Prostate gland (tissue), 2 donors: Measurements from ENCODE around the gene HLA-DRA. TPM values are rescaled to one million over a fixed set of nuclear protein-coding genes. Genes with fewer than 3 reads are reported as not detected.

ENCODE experiments used
- DNase-seq: peaks from one replicate; pipeline ENCODE4 v3.0.0-alpha.2; 2019; ENCODE audit warnings: low spot score
- H3K27ac ChIP-seq, 2 donors: fragments of 200-600 bp; sonication (generic); 2 replicates each; pipeline ENCODE4 v1.5.1; 2017 to 2019
- H3K27me3 ChIP-seq: fragments of 200-600 bp; sonication (generic); replicated peaks from 2 replicates; pipeline ENCODE4 v1.5.1; 2019; ENCODE audit not compliant: insufficient read depth
- H3K36me3 ChIP-seq, 2 donors: fragments of 200-600 bp; sonication (generic); 1 replicate in 1 of 2; 2 replicates in 1 of 2; pipeline versions ENCODE4 v1.5.1 to v1.8.1; 2017 to 2019
- H3K4me1 ChIP-seq: fragments of 200-600 bp; sonication (generic); replicated peaks from 2 replicates; pipeline ENCODE4 v1.5.1; 2019
- H3K4me3 ChIP-seq, 2 donors: fragments of 200-600 bp; sonication (generic); 2 replicates each; pipeline ENCODE4 v1.5.1; 2017 to 2019
- H3K9me3 ChIP-seq: fragments of 200-600 bp; sonication (generic); 2 replicates; pipeline ENCODE4 v1.5.1; 2017
- POLR2A ChIP-seq: fragments of 450-650 bp; IDR thresholded peaks from one replicate; pipeline ENCODE4 v1.6.1; 2016; ENCODE audit warnings: antibody characterized with exemption, mild to moderate bottlenecking
- POLR2AphosphoS5 ChIP-seq: sonication (generic); formaldehyde crosslinking; IDR thresholded peaks from one replicate; pipeline ENCODE4 v1.6.1; 2017; ENCODE audit warnings: antibody characterized with exemption
- WGBS: methylation state at CpG from one replicate; pipeline ENCODE4 v1.1.5; 2018; 5-methylcytosine and 5-hydroxymethylcytosine counted together
- intact Hi-C: fragments of 100-400 bp; cut with DNase I; formaldehyde crosslinking; loops from one replicate; pipeline ENCODE4 v1.14.2; 2022
- total RNA-seq, 2 donors: library from RNA; depleted of rRNA; stranded (reverse); fragments of >200 nt; gene quantifications; one replicate each; pipeline ENCODE4 v1.1.0, GENCODE V29; 2016
- TF ChIP-seq, protein P1 (sequence below), 4 experiments: fragments of 200-600 bp in 2 of 4; fragments of 450-650 bp in 2 of 4; sonication (generic) in 2 of 4; IDR thresholded peaks; 1 replicate in 3 of 4; 2 replicates in 1 of 4; pipeline ENCODE4 v1.5.1; 2016 to 2019; ENCODE audit warnings: antibody characterized with exemption in 4 of 4, mild to moderate bottlenecking in 2 of 4, moderate library complexity in 2 of 4

The HLA-DRA gene
- total RNA-seq, 2 donors from 2014 or later = 116 to 145 TPM

DNA sequence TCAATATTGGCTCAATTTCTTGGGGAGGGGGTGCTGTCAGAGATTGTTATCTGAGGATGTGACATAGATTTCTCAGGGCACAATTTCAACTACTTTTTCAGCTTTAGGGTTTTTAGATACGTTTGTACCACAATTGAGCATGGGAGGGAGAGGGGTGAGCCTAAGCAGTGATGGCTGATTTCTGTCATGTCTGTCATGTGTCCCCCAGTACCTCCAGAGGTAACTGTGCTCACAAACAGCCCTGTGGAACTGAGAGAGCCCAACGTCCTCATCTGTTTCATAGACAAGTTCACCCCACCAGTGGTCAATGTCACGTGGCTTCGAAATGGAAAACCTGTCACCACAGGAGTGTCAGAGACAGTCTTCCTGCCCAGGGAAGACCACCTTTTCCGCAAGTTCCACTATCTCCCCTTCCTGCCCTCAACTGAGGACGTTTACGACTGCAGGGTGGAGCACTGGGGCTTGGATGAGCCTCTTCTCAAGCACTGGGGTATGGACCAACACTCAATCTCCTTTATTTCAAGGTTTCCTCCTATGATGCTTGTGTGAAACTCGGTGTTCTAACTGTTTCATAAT, 3.4 kb downstream of the HLA-DRA start:
- Histone ChIP-seq H3K4me3 (no peak overlapping the region), H3K27me3 (no peaks in the 10 kb centered on the region), H3K36me3 (no peaks in the 10 kb centered on the region), H3K9me3 (no peaks in the 10 kb centered on the region), H3K27ac (no peak overlapping the region), H3K4me1 (no peaks in the 10 kb centered on the region)
- TF ChIP-seq, protein P1, sequence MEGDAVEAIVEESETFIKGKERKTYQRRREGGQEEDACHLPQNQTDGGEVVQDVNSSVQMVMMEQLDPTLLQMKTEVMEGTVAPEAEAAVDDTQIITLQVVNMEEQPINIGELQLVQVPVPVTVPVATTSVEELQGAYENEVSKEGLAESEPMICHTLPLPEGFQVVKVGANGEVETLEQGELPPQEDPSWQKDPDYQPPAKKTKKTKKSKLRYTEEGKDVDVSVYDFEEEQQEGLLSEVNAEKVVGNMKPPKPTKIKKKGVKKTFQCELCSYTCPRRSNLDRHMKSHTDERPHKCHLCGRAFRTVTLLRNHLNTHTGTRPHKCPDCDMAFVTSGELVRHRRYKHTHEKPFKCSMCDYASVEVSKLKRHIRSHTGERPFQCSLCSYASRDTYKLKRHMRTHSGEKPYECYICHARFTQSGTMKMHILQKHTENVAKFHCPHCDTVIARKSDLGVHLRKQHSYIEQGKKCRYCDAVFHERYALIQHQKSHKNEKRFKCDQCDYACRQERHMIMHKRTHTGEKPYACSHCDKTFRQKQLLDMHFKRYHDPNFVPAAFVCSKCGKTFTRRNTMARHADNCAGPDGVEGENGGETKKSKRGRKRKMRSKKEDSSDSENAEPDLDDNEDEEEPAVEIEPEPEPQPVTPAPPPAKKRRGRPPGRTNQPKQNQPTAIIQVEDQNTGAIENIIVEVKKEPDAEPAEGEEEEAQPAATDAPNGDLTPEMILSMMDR (IDR thresholded peaks at IDR 0.05) = no peak
- TF ChIP-seq POLR2AphosphoS5 = no peak
- TF ChIP-seq POLR2A = no peak
- intact Hi-C loops = no loop called here
- WGBS = 73% methylated on average over 8 of the region's 8 CpGs
- DNase-seq = no peak

DNA sequence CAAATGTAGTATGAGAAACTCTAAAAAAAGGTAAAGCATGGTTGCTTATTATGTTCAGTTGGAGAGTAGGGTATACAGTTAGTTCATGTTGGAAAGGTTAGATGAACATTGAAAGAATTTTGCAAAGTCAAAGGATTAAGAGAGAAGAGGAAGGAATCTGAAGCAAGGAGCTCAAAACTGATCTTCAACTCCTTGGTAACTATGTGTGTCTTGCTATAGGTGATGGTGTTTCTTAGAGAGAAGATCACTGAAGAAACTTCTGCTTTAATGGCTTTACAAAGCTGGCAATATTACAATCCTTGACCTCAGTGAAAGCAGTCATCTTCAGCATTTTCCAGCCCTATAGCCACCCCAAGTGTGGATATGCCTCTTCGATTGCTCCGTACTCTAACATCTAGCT, 4.7 kb downstream of the HLA-DRA start:
- intact Hi-C loops = no loop called here
- DNase-seq = no peak
- H3K4me3 ChIP-seq = no peak overlapping the region
- no peak overlapping the region for H3K27ac ChIP-seq
- H3K36me3 ChIP-seq = no peaks in the 10 kb centered on the region
- H3K9me3 ChIP-seq = no peaks in the 10 kb centered on the region
- H3K4me1 ChIP-seq = no peaks in the 10 kb centered on the region
- TF ChIP-seq, protein P1 (IDR thresholded peaks at IDR 0.05) = no peak
- no peak for TF ChIP-seq POLR2A
- no peak for TF ChIP-seq POLR2AphosphoS5
- WGBS = 94% methylated on average over 2 of the region's 2 CpGs
- H3K27me3 ChIP-seq = no peaks in the 10 kb centered on the region

DNA sequence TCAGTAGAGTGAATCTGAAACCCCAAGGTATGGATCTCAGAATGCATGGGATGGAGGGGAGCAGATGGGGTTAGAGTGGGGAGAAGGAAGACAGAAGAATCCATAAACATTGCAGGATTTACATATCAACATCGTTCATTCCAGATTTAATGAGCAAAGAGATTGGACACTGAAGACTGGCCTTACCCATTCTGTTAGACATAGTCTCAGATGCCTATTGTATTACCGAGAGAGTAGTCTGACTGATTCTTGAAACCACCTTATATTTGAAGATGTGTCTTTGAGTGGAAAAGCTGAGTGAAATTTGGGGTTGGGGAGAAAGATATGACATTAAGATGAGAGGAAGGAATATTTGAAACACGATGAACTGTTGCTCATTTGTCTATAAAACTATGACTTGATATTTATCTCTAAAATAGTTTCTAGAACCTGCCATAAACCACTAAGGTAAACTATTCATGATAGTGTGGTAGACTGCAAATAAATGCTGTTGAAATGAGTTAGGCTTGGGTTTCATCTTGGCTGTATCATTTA, 5.7 kb downstream of the HLA-DRA start:
- H3K4me3 ChIP-seq = no peak overlapping the region

DNA sequence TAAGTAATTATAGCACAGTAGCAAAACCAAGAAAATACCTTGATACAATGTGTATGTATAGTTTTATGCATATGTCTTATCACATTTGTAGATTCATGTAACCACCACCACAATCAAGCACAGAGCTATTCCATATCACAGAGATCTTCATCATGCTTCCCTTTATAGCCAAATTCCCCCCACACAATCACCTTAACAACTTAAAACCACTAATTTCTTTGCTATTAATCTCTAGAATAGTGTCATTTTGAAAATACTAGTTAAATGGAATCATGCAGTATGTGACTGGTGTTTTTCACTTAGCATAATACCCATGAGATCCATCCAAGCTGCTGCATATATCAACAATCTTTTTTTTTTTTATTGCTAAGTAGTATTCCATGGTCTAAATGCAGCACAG, 8.2 kb downstream of the HLA-DRA start:
- no peak for DNase-seq
- intact Hi-C loops = no loop called here
- H3K36me3 ChIP-seq = no peaks in the 10 kb centered on the region

More for the DNA sequence above, 5.7 kb downstream of the HLA-DRA start:
- 58% methylated on average over 3 of the region's 3 CpGs for WGBS
- TF ChIP-seq, protein P1 (IDR thresholded peaks at IDR 0.05) = no peak
- TF ChIP-seq POLR2AphosphoS5 (no peak), POLR2A (no peak)
- intact Hi-C loops = no loop called here
- no peak for DNase-seq
- no peaks in the 10 kb centered on the region for H3K27me3 ChIP-seq
- H3K9me3 ChIP-seq = no peaks in the 10 kb centered on the region
- no peaks in the 10 kb centered on the region for H3K36me3 ChIP-seq
- H3K4me1 ChIP-seq = no peaks in the 10 kb centered on the region
- H3K27ac ChIP-seq = no peak overlapping the region

More for the DNA sequence above, 8.2 kb downstream of the HLA-DRA start:
- no peak overlapping the region for H3K27ac ChIP-seq
- no peaks in the 10 kb centered on the region for H3K4me1 ChIP-seq
- no peaks in the 10 kb centered on the region for H3K9me3 ChIP-seq
- H3K27me3 ChIP-seq = no peaks in the 10 kb centered on the region
- TF ChIP-seq POLR2A = no peak
- no peak for TF ChIP-seq POLR2AphosphoS5
- TF ChIP-seq, protein P1 (IDR thresholded peaks at IDR 0.05) = no peak
- no peak overlapping the region for H3K4me3 ChIP-seq
